22Rv1 (cell line): Measurements from ENCODE around the gene C16orf54.
"Not testable (repeated sequence)": the region's sequence is repeated elsewhere in the genome, so short reads cannot be mapped to it uniquely, and the experiment has no call there.

ENCODE experiments used
- H3K27ac ChIP-seq: fragments of 450-650 bp; 2 replicates; pipeline ENCODE4 v1.5.1; 2017
- ZFX ChIP-seq: fragments of 450-650 bp; IDR thresholded peaks from 2 replicates; pipeline ENCODE4 v1.6.1; 2017; ENCODE audit warnings: antibody characterized with exemption, borderline replicate concordance
- TF ChIP-seq, protein P1 (sequence below): fragments of 450-650 bp; IDR thresholded peaks from 2 replicates; pipeline ENCODE4 v1.5.1; 2017; ENCODE audit warnings: mild to moderate bottlenecking

C16orf54 gene

DNA sequence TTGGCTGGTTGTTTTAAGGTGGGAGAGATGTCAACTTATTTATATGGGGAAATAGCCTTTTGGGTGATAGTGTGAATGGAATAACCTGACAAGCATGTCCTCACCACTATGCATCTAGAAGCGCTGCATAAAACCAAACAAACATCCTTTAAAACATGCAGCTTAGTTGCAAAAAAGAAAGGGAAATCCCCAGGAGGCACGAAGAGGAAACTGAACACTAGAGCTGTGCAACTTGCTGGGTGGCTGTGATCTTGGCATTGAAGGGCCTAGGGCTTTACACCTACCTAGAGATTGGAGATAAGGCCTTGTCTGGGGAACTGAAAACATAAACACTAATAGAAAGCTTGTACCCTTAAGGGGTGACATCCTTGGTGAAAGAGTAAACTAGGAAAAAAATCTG is 7.3 kb downstream of the C16orf54 start:
- H3K27ac ChIP-seq: peak overlapping the region; percentile 23; the same call in 1 of the 2 replicates
- no peak for TF ChIP-seq ZFX
- TF ChIP-seq, protein P1, sequence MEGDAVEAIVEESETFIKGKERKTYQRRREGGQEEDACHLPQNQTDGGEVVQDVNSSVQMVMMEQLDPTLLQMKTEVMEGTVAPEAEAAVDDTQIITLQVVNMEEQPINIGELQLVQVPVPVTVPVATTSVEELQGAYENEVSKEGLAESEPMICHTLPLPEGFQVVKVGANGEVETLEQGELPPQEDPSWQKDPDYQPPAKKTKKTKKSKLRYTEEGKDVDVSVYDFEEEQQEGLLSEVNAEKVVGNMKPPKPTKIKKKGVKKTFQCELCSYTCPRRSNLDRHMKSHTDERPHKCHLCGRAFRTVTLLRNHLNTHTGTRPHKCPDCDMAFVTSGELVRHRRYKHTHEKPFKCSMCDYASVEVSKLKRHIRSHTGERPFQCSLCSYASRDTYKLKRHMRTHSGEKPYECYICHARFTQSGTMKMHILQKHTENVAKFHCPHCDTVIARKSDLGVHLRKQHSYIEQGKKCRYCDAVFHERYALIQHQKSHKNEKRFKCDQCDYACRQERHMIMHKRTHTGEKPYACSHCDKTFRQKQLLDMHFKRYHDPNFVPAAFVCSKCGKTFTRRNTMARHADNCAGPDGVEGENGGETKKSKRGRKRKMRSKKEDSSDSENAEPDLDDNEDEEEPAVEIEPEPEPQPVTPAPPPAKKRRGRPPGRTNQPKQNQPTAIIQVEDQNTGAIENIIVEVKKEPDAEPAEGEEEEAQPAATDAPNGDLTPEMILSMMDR: no peak

DNA sequence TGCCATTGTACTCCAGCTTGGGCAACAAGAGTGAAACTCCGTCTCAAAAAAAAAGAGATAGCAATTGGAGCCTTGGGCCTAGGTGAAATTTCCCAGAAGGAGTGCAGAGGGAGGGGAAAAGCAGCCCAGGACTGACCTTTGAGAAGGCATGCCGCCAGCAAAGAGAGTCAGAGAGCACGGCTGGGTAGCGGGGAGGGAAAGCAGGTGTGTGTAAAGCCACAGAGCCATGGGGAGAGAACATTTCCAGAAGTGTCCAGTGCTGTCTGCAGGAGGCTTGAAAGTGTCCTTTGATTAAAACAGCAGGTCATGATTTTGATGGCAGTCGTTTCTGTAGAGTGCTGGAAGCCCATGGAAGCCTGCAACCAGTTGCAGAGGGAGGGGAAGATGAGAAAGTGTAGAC is 8.1 kb downstream of the C16orf54 start:
- TF ChIP-seq, protein P1: no peak
- TF ChIP-seq ZFX: no peak

DNA sequence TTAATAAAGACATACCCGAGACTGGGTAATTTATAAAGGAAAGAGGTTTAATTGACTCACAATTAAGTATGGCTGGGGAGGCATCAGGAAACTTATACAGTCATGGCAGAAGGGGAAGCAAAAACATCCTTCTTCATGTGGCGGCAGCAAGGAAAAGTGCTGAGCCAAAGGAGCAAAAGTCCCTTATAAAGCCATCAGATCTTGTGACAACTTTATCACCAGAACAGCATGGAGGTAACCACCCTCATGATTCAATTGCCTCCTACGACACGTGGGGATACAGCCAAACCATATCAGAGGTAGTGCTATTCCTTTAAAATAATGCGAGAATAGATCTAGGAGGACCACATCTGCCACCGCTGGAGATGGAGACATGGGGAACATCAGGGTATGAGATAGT is 9.0 kb downstream of the C16orf54 start:
- no peak overlapping the region for H3K27ac ChIP-seq
- TF ChIP-seq, protein P1: no peak
- no peak for TF ChIP-seq ZFX

More for the DNA sequence above, 8.1 kb downstream of the C16orf54 start:
- H3K27ac ChIP-seq: no peak overlapping the region

DNA sequence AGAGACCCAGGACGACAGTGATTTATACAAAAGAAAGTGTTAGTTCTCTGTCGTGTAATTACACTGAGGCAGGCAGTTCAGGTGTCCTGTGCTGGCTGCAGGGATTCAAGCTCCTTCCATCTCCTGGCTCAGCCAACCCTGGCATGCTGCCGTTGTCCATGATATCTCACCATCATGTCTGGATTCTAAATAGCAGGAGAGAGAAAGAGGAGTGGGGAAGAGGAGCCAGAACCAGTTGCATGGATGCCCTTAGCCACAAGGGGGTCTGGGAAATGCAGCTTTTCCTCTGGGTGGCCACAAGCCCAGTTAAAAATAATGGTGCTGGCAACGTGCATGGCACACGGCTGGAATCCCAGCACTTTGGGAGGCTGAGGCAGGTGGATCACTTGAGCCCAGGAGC is 9.7 kb downstream of the C16orf54 start:
- no peak overlapping the region for H3K27ac ChIP-seq
- TF ChIP-seq ZFX: no peak
- TF ChIP-seq, protein P1: no peak

DNA sequence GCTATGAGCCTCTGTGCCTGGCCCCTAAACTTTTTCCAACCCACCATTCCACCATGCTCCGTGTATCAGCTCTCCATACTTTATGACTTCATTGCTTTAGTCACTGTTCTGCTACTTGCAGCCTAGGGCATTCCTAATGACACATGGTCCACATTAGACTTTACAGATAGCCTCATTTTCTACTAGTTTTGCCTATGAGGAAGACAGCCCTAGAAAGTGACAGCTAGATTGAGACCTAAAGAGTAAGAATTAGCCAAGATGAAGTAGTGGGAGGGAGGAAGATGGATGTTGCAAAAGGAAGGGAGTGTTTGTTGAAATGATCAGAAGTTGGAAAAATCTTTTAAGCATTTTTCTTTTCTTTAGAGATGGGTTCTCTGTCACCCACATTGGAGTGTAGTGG is 11.0 kb downstream of the C16orf54 start:
- TF ChIP-seq, protein P1: no peak
- no peak for TF ChIP-seq ZFX
- H3K27ac ChIP-seq: no peak overlapping the region

DNA sequence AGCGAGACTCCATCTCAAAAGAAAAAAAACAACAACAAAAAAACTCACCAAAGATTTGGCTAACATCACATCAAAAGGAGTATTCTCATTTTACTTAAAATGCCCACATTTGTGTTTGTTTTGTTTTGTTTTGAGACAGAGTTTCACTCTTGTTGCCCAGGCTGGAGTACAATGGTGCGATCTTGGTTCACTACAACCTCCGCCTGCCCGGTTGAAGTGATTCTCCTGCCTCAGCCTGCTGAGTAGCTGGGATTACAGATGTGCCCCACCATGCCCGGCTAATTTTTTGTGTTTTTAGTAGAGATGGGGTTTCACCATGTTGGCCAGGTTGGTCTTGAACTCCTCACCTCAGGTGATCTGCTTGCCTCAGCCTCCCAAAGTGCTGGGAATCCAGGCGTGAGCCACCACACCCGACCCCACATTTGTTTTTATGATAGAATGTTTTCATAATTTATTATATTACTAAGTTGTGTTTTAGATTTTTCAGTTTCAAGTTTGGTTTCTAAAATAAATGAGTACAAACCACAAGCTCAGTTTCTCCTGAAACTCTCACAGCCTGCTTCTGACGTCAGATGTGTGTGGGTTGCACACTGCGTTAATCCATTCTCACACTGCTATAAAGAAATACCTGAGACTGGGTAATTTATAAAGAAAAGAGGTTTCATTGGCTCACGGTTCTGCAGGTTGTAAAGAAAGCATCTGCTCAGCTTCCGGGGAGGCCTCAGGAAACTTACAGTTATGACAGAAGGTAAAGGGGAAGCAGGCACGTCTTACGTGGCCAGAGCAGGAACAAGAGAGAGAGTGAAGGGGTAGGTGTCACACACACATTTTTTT is 13.8 kb downstream of the C16orf54 start:
- H3K27ac ChIP-seq: not testable (repeated sequence)

DNA sequence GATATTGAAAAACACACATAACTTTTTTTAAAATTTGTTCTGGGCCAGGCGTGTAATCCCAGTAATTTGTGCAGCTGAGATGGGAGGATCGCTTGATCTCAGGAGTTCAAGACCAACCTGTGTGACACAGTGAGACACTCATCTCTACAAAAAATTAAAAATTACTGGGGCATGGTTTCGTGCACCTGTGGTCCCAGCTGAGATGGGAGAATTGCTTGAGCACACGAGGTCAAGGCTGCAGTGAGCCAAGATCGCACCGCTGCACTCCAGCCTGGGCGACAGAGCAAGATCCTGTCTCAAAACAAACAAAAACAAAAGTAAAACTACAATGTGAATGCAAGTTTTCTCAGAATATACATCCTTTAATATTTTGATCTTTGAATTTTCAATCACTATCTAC is 15.1 kb downstream of the C16orf54 start:
- TF ChIP-seq, protein P1: no peak
- no peak for TF ChIP-seq ZFX

More for the DNA sequence above, 15.1 kb downstream of the C16orf54 start:
- no peak overlapping the region for H3K27ac ChIP-seq
